HG02884 (cell line): ENCODE data around the gene SHISA6.

ENCODE experiments used
- ATAC-seq: cut with Tn5 transposase; IDR thresholded peaks from one replicate; pipeline ENCODE4 v1.9.1; 2021; ENCODE audit warnings: mild to moderate bottlenecking, moderate library complexity; ENCODE audit not compliant: unreplicated experiment

Gene SHISA6

DNA sequence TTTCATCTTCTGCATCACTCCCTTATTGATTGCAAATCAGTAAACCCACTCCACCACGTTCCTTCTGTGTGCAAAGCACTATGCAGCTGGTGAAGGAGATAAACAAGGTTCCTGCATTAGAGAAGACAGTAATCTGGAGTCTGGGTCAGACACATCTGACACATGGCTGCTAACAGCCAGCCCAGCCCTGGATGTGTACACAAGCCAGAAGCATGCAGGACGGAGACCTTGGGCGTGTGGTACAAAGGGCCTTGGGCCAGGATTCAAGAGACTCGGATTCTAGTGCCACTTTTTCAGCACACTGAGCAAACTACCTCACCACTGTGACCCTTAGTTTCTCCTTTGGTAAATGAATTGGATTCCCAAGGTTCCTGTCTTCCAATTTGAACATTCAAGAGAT, 270.7 kb downstream of the SHISA6 start:
- no peak for ATAC-seq

DNA sequence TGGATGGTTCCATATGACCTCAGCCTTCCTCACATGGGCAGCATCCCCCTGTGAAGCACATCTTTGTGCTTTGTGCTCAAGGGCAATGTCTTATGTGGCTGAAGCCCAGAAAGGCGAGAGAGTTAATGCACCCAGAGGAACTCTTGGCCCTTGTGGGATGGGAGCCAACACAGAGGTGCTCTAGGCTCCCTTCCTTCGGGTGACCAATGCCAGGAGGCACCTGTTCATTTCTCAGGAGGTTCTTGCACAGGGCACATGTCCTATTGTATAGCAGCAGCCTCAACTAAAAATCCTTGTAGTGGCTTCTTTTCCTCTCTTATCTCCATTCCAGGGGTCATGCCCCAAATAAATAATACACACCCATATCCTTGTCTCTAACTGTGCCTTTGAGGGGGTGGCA, 273.6 kb downstream of the SHISA6 start:
- ATAC-seq: no peak

- no peak for ATAC-seq
Measured at GRCh38 chr17:11514981-11515680, 274.1 kb downstream of the SHISA6 start.

DNA sequence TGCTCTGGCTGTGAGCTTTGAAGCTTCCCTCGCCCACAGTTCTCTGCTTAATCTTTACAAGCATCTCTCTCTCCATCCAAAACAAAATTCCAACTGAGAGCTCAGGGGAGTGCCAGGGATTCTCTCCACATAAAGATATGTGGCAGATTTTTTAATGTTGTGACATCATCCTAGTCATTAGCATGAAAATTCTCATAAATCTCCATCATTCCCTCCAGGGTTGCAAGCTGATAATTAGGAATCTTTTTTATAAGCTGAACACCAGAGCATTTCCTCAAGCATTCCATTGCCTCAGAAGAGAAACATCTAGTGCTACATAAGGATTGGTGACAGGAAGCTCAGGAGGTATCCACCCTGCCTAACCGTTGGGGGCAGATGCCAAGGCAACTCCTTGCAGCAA, 274.9 kb downstream of the SHISA6 start:
- ATAC-seq: no peak

- no peak for ATAC-seq
Measured at GRCh38 chr17:11535231-11535630, 294.2 kb downstream of the SHISA6 start.

GRCh38 chr17:11538366-11538765, 297.4 kb downstream of the SHISA6 start:
- ATAC-seq: no peak

GRCh38 chr17:11539637-11540036, 298.6 kb downstream of the SHISA6 start:
- no peak for ATAC-seq

GRCh38 chr17:11545002-11545401, 304.0 kb downstream of the SHISA6 start:
- ATAC-seq: no peak

GRCh38 chr17:11545696-11546095, 304.7 kb downstream of the SHISA6 start:
- ATAC-seq: no peak

- no peak for ATAC-seq
Measured at GRCh38 chr17:11547853-11548252, 306.8 kb downstream of the SHISA6 start.

GRCh38 chr17:11548398-11548797, 307.4 kb downstream of the SHISA6 start:
- no peak for ATAC-seq

DNA sequence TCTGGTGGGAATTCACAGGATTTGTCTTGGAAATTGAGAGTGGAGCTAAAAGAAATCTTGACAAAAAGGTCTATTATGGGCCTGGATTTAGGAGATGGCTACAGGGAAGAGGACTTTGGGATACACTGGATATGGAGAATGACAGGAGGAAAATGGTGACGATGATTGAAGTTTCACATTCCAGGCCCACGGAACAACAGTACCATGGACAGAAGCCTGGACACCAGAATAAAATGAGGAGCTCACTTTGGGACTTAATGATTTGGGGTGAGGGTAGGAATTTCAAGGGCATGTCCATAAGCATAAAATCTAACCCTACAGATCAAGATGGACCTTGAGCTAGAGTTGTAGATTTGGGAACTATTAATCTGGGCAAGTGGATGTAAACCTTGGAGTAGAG, 309.4 kb downstream of the SHISA6 start:
- no peak for ATAC-seq

GRCh38 chr17:11551442-11551841, 310.4 kb downstream of the SHISA6 start:
- no peak for ATAC-seq

DNA sequence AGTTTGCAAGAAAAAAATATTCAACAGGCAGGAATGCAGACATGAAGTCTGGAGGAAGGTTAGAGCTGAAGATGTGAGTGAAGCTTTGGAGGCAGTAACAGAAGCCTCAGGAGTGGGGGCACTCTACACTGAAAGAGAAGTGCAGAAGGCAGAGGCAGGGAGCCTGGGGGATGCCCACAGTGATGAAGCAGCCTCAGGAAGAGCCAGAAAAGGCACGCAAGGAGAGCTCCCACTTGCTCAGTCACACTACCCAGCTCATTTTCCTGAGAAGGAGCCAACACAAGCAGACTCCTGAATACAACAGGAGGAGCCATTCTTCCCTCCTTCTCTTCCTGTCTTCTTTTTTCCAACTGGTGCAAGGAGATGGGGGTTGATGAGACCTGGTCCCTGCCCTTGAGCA, 312.1 kb downstream of the SHISA6 start:
- ATAC-seq: no peak

DNA sequence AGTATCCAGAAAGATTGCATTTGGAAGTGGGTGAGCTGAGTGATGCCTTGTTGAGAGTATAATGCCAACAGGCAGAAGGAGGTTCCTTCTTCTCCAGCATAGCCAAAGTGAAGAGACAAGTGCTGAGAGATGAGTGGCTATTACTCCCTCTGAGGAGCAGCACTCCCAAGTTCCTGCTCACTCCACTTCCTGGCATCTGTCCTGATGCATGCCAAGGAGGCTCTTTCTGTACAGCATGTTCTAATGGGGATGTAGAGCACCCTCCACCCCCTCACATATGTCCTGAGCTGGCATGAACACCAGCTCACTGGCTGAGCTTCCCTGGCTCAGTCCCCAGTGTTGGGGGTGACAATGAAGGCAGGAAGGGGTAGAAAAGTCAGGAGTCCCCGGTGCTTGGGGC, 313.0 kb downstream of the SHISA6 start:
- no peak for ATAC-seq

GRCh38 chr17:11554542-11554941, 313.5 kb downstream of the SHISA6 start:
- ATAC-seq: no peak

GRCh38 chr17:11555530-11555929, 314.5 kb downstream of the SHISA6 start:
- ATAC-seq: no peak

DNA sequence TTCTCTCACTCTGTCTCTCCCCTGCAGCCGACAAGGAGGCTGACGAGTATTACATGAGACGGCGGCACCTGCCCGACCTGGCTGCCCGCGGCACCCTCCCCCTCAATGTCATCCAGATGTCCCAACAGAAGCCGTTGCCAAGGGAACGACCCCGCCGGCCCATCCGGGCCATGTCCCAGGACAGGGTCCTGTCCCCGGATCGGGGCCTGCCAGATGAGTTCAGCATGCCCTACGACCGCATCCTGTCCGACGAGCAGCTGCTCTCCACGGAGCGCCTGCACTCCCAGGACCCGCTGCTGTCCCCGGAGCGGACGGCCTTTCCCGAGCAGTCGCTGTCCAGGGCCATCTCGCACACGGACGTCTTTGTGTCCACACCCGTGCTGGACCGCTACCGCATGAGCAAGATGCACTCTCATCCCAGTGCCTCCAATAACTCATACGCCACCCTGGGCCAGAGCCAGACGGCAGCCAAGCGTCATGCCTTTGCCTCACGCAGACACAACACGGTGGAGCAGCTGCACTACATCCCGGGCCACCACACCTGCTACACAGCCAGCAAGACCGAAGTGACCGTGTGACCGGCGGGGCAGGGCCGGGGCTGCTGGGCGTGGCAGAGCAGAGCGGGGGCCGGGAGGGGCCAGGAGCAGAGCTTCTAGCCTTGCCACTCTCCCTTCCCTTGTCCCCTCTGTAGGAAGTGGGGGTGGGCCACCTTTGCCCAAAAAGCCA, 316.9 kb downstream of the SHISA6 start:
- no peak for ATAC-seq

GRCh38 chr17:11558681-11559234, 317.7 kb downstream of the SHISA6 start:
- ATAC-seq: no peak

- no peak for ATAC-seq
Measured at GRCh38 chr17:11559601-11560000, 318.6 kb downstream of the SHISA6 start.

- ATAC-seq: no peak
Measured at GRCh38 chr17:11561281-11561680, 320.3 kb downstream of the SHISA6 start.

GRCh38 chr17:11561702-11562101, 320.7 kb downstream of the SHISA6 start:
- no peak for ATAC-seq
